ENCODE measurements around the gene NCOA3. TPM values are rescaled to one million over a fixed set of nuclear protein-coding genes. Genes with fewer than 3 reads are reported as not detected.

The NCOA3 gene
- total and polyA plus RNA-seq, 2 of the 8 experiments (the other 6 are each of a cell fraction or from before 2014, with no cell fraction given): 7.9 to 24.7 TPM

- Histone ChIP-seq H2AFZ (ENCODE audit: low read length) (no peak overlapping the region), H3K56ac (replicated peaks; ENCODE audit: insufficient read length, low read depth, low read length) (no peak overlapping the region), H3K18ac (ENCODE audit: extremely low read depth, low read length) (no peak overlapping the region), H3K4me3 (ENCODE audit: extremely low read depth in 1 of 4, insufficient read depth in 2 of 4, low read depth in 3 of 4, low read length in 4 of 4) (no peak overlapping the region), H3K79me1 (ENCODE audit: low read depth, low read length) (no peaks in the 10 kb centered on the region), H3K14ac (ENCODE audit: insufficient read length) (no peak overlapping the region), H3K4me2 (ENCODE audit: insufficient read depth in 1 of 2, low read depth in 2 of 2, low read length in 2 of 2) (no peak overlapping the region), H2BK12ac (ENCODE audit: low read depth, low read length) (no peak overlapping the region), H3K23me2 (ENCODE audit: low read depth, low read length) (no peaks in the 10 kb centered on the region), H2BK120ac (replicated peaks; ENCODE audit: low read depth, low read length) (no peak overlapping the region), H3K23ac (ENCODE audit: insufficient read length) (no peak overlapping the region), H4K5ac (ENCODE audit: insufficient read length, low read depth, low read length) (no peak overlapping the region), H2BK15ac (ENCODE audit: low read length) (no peak overlapping the region), H3K79me2 (ENCODE audit: control insufficient read depth in 1 of 2, insufficient read depth in 2 of 2, low read length in 2 of 2) (no peaks in the 10 kb centered on the region), H2AK5ac (ENCODE audit: low read depth, low read length) (no peak overlapping the region), H3K9ac (replicated peaks in 1 of 4; ENCODE audit: extremely low read depth in 1 of 4, low read depth in 3 of 4, low read length in 3 of 4) (no peak overlapping the region), H3K36me3 (ENCODE audit: control insufficient read depth in 2 of 4, insufficient read depth in 4 of 4, low read length in 3 of 4) (no peaks in the 10 kb centered on the region), H4K20me1 (replicated peaks in 1 of 2; ENCODE audit: control insufficient read depth in 1 of 2, insufficient read depth in 2 of 2, low read length in 2 of 2) (no peaks in the 10 kb centered on the region), H2BK5ac (ENCODE audit: low read depth, low read length) (no peak overlapping the region), H3K9me3 (ENCODE audit: insufficient read depth in 2 of 2, low read depth in 1 of 2, low read length in 1 of 2) (no peaks in the 10 kb centered on the region), H4K8ac (ENCODE audit: extremely low read depth, insufficient read depth, low read length) (no peak overlapping the region), H2BK20ac (ENCODE audit: low read length) (no peak overlapping the region), H3K27ac (ENCODE audit: low read depth, low read length) (no peak overlapping the region), H4K91ac (replicated peaks; ENCODE audit: insufficient read length, low read length) (no peak overlapping the region), H3K4ac (replicated peaks; ENCODE audit: insufficient read length, low read depth, low read length) (no peak overlapping the region), H3K27me3 (replicated peaks in 1 of 4; ENCODE audit: control insufficient read depth in 3 of 4, extremely low read depth in 1 of 4, insufficient read depth in 3 of 4, low read length in 3 of 4) (peaks cover 0 to 1% (median 0%) of the 10 kb centered on the region in 4 experiments; a peak in 1 of 7 replicates), H3K4me1 (replicated peaks in 1 of 4; ENCODE audit: control insufficient read depth in 3 of 4, insufficient read depth in 4 of 4, low read length in 3 of 4) (no peaks in the 10 kb centered on the region)
- DNase-seq (ENCODE audit: low read depth in 1 of 2, low spot score in 2 of 2): no peak
- POLR2A ChIA-PET (ENCODE audit: partially characterized antibody): no interaction called here
- no peak for FAIRE-seq
- CTCF ChIA-PET (ENCODE audit: partially characterized antibody): interaction anchor here (1.0 to 2.5 kb wide), 4 partner anchors 9 to 92 kb away, joined by 3 to 9 read pairs (median 4); no protein-coding TSS in a partner anchor
- 93% methylated on average over 2 of the region's 2 CpGs; no CpG with 5 or more reads in 1 of the 2 experiments for WGBS, 2 experiments (ENCODE audit: extremely low coverage in 1 of 2, insufficient coverage in 1 of 2, insufficient read length in 1 of 2, insufficient replicate concordance in 2 of 2, low coverage in 1 of 2, low lambda C conversion rate in 2 of 2, missing lambda C conversion rate in 1 of 2)
- TF ChIP-seq EZH2 (IDR thresholded peaks at IDR 0.05; ENCODE audit: low read depth, low read length, severe bottlenecking) (no peak), EGR1 (IDR thresholded peaks at IDR 0.05; ENCODE audit: borderline replicate concordance, low read depth, low read length) (no peak), EP300 (IDR thresholded peaks at IDR 0.05; ENCODE audit: borderline replicate concordance in 1 of 2, low read depth in 2 of 2, low read length in 2 of 2) (no peak), POLR2A (IDR thresholded peaks at IDR 0.05; ENCODE audit: control extremely low read depth in 1 of 2, low read depth in 2 of 2, low read length in 2 of 2) (no peak), RFX5 (IDR thresholded peaks at IDR 0.05; ENCODE audit: borderline replicate concordance, low read depth, low read length) (no peak), RXRA (IDR thresholded peaks at IDR 0.05; ENCODE audit: insufficient read depth, low read depth, low read length) (no peak), NANOG (IDR thresholded peaks at IDR 0.05; ENCODE audit: insufficient read depth, low read depth, low read length, poor library complexity, severe bottlenecking) (no peak), BACH1 (IDR thresholded peaks at IDR 0.05; ENCODE audit: low read length) (no peak), MAX (IDR thresholded peaks at IDR 0.05) (no peak), BRCA1 (IDR thresholded peaks at IDR 0.05; ENCODE audit: low read depth, low read length) (no peak), TEAD4 (IDR thresholded peaks at IDR 0.05; ENCODE audit: low read depth, low read length) (no peak)
- TF ChIP-seq, protein P1, sequence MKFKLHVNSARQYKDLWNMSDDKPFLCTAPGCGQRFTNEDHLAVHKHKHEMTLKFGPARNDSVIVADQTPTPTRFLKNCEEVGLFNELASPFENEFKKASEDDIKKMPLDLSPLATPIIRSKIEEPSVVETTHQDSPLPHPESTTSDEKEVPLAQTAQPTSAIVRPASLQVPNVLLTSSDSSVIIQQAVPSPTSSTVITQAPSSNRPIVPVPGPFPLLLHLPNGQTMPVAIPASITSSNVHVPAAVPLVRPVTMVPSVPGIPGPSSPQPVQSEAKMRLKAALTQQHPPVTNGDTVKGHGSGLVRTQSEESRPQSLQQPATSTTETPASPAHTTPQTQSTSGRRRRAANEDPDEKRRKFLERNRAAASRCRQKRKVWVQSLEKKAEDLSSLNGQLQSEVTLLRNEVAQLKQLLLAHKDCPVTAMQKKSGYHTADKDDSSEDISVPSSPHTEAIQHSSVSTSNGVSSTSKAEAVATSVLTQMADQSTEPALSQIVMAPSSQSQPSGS (IDR thresholded peaks at IDR 0.05; ENCODE audit: low read length): no peak
These were observed 111.0 kb downstream of the NCOA3 start for GRCh38 chr20:47612670-47613069.
